SK-N-SH (cell line): ENCODE measurements around the gene TMEM120B. TPM values are rescaled to one million over a fixed set of nuclear protein-coding genes. Genes with fewer than 3 reads are reported as not detected.
"Not testable (repeated sequence)": the region's sequence is repeated elsewhere in the genome, so short reads cannot be mapped to it uniquely, and the experiment has no call there.

Source experiments
- CTCF ChIA-PET: fragments of 300-600, 350-600 bp; formaldehyde crosslinking; extraction: SDS; loops from one replicate; lab custom pipeline; 2021; lab: Yijun Ruan, JAX
- POLR2A ChIA-PET: fragments of 350-600 bp; sonication (Branson Sonifier 250); formaldehyde crosslinking; extraction: SDS; loops from one replicate; lab custom pipeline; 2020; ENCODE audit warnings: antibody characterized with exemption, inconsistent platforms; lab: Yijun Ruan, JAX
- DNase-seq: peaks from one replicate; pipeline ENCODE4 v3.0.0; 2012
- H2AFZ ChIP-seq: fragments of 200-600 bp; sonication (generic); 2 replicates; pipeline ENCODE4 v1.8.1; 2016; ENCODE audit warnings: antibody characterized with exemption, mild to moderate bottlenecking, low read depth
- H3F3A ChIP-seq: fragments of 200-600 bp; sonication (generic); replicated peaks from 2 replicates; pipeline ENCODE3; 2016; ENCODE audit warnings: antibody characterized with exemption, mild to moderate bottlenecking; ENCODE audit not compliant: insufficient read depth
- H3K27ac ChIP-seq, 2 experiments: fragments of 200-500 bp in 1 of 2; fragments of 200-600 bp in 1 of 2; sonication (Bioruptor generic) in 1 of 2; sonication (generic), shearing (Covaris generic) in 1 of 2; 2 replicates each; pipeline versions ENCODE4 v1.5.1 to v1.6.1; 2014 to 2016; ENCODE audit warnings: low read depth in 2 of 2, inconsistent platforms in 1 of 2, low read length in 1 of 2, mild to moderate bottlenecking in 1 of 2, mixed read lengths in 1 of 2
- H3K27me3 ChIP-seq: fragments of 200-600 bp; sonication (generic), shearing (Covaris generic); 2 replicates; pipeline ENCODE4 v1.6.1; 2016; ENCODE audit warnings: mixed run types; ENCODE audit not compliant: insufficient read depth
- H3K36me3 ChIP-seq, 2 experiments: fragments of 200-500 bp in 1 of 2; fragments of 200-600 bp in 1 of 2; sonication (Bioruptor generic) in 1 of 2; sonication (generic) in 1 of 2; replicated peaks in 1 of 2; 2 replicates each; pipeline versions ENCODE3 to v1.5.1; 2014 to 2016; ENCODE audit warnings: low read length in 1 of 2, mild to moderate bottlenecking in 1 of 2; ENCODE audit not compliant: insufficient read depth in 2 of 2, control insufficient read depth in 1 of 2
- H3K4me1 ChIP-seq, 2 experiments: fragments of 200-500 bp in 1 of 2; fragments of 200-600 bp in 1 of 2; sonication (Bioruptor generic) in 1 of 2; sonication (generic), shearing (Covaris generic) in 1 of 2; 2 replicates each; pipeline versions ENCODE4 v1.5.1 to v1.6.1; 2014 to 2016; ENCODE audit warnings: low read depth in 1 of 2, low read length in 1 of 2, mixed run types in 1 of 2; ENCODE audit not compliant: insufficient read depth in 2 of 2, control insufficient read depth in 1 of 2
- H3K4me2 ChIP-seq: fragments of 200-600 bp; sonication (generic), shearing (Covaris generic); 2 replicates; pipeline ENCODE4 v1.6.1; 2017; ENCODE audit warnings: mixed run types
- H3K4me3 ChIP-seq, 2 experiments: fragments of 200-500 bp in 1 of 2; fragments of 200-600 bp in 1 of 2; sonication (Bioruptor generic) in 1 of 2; sonication (generic), shearing (Covaris generic) in 1 of 2; 2 replicates each; pipeline versions ENCODE4 v1.5.1 to v1.8.1; 2014 to 2016; ENCODE audit warnings: low read depth in 2 of 2, inconsistent platforms in 1 of 2, low read length in 1 of 2, mild to moderate bottlenecking in 1 of 2, mixed read lengths in 1 of 2, moderate library complexity in 1 of 2
- H3K79me2 ChIP-seq: fragments of 200-600 bp; sonication (generic); 2 replicates; pipeline ENCODE4 v1.8.1; 2017; ENCODE audit warnings: mild to moderate bottlenecking; ENCODE audit not compliant: insufficient read depth
- H3K9ac ChIP-seq: fragments of 200-600 bp; sonication (generic); 2 replicates; pipeline ENCODE4 v1.6.1; 2017; ENCODE audit warnings: mixed run types
- H3K9me2 ChIP-seq: fragments of 200-600 bp; sonication (generic); 2 replicates; pipeline ENCODE4 v1.6.1; 2017; ENCODE audit warnings: mixed run types
- H3K9me3 ChIP-seq: fragments of 200-600 bp; sonication (generic); 2 replicates; pipeline ENCODE4 v1.6.1; 2017; ENCODE audit warnings: mixed run types, mild to moderate bottlenecking, moderate library complexity
- H4K20me1 ChIP-seq: fragments of 200-600 bp; sonication (generic); 2 replicates; pipeline ENCODE4 v1.6.1; 2017; ENCODE audit warnings: mild to moderate bottlenecking, mixed run types; ENCODE audit not compliant: insufficient read depth
- ELF1 ChIP-seq: IDR thresholded peaks from 2 replicates; pipeline ENCODE4 v1.4.0; 2012
- EZH2phosphoT487 ChIP-seq: fragments of 200-600 bp; sonication (generic); IDR thresholded peaks from 2 replicates; pipeline ENCODE4 v1.6.1; 2017; ENCODE audit warnings: low read depth, mixed run types, mild to moderate bottlenecking, antibody characterized with exemption, moderate library complexity, borderline replicate concordance
- FOSL2 ChIP-seq: IDR thresholded peaks from 2 replicates; pipeline ENCODE4 v1.4.0; 2012; ENCODE audit warnings: low read depth, mild to moderate bottlenecking, moderate library complexity, borderline replicate concordance
- JUND ChIP-seq: IDR thresholded peaks from 2 replicates; pipeline ENCODE4 v1.4.0; 2012
- NFIC ChIP-seq: IDR thresholded peaks from 2 replicates; pipeline ENCODE4 v1.4.0; 2012; ENCODE audit warnings: borderline replicate concordance
- POLR2AphosphoS5 ChIP-seq: IDR thresholded peaks from 2 replicates; pipeline ENCODE4 v1.6.1; 2012; ENCODE audit warnings: low read depth, low read length
- RAD21 ChIP-seq: IDR thresholded peaks from 2 replicates; pipeline ENCODE4 v1.6.1; 2012; ENCODE audit warnings: mild to moderate bottlenecking, low read length
- RCOR1 ChIP-seq: fragments of 150-350 bp; IDR thresholded peaks from 2 replicates; pipeline ENCODE4 v1.6.1; 2017; ENCODE audit warnings: antibody characterized with exemption, low read length
- RXRA ChIP-seq: IDR thresholded peaks from 2 replicates; pipeline ENCODE4 v1.4.0; 2012; ENCODE audit warnings: low read depth, mild to moderate bottlenecking, borderline replicate concordance
- SIN3A ChIP-seq: IDR thresholded peaks from 2 replicates; pipeline ENCODE4 v1.6.1; 2012; ENCODE audit warnings: low read depth, mild to moderate bottlenecking, low read length, moderate library complexity, borderline replicate concordance
- SMC3 ChIP-seq: IDR thresholded peaks from 2 replicates; pipeline ENCODE4 v1.6.1; 2012; ENCODE audit warnings: low read depth, low read length, improper control_type of control experiment
- TAF1 ChIP-seq: IDR thresholded peaks from 2 replicates; pipeline ENCODE4 v1.6.1; 2012; ENCODE audit warnings: low read depth, mild to moderate bottlenecking, low read length, moderate library complexity, borderline replicate concordance
- TCF12 ChIP-seq: IDR thresholded peaks from 2 replicates; pipeline ENCODE4 v1.4.0; 2012
- WGBS: methylation state at CpG from one replicate; pipeline ENCODE4 v1.1.6; 2017; ENCODE audit warnings: low lambda C conversion rate; 5-methylcytosine and 5-hydroxymethylcytosine counted together
- polyA plus RNA-seq, 3 experiments: library from polyadenylated mRNA; depleted of rRNA; stranded (reverse); fragments of >200 nt; gene quantifications; 2 replicates each; pipeline ENCODE4 v1.2.3, GENCODE V29; 2012
- TF ChIP-seq, protein P1 (sequence below): IDR thresholded peaks from 2 replicates; pipeline ENCODE4 v1.4.0; 2012; ENCODE audit warnings: low read depth, borderline replicate concordance
- TF ChIP-seq, protein P2 (sequence below): fragments of 150-350 bp; IDR thresholded peaks from 2 replicates; pipeline ENCODE4 v1.6.1; 2017; ENCODE audit warnings: antibody characterized with exemption, low read length, low read depth, borderline replicate concordance

Gene TMEM120B
- polyA plus RNA-seq, 1 of the 3 experiments (the other 2 are of a cell fraction), result 15.4 TPM

DNA sequence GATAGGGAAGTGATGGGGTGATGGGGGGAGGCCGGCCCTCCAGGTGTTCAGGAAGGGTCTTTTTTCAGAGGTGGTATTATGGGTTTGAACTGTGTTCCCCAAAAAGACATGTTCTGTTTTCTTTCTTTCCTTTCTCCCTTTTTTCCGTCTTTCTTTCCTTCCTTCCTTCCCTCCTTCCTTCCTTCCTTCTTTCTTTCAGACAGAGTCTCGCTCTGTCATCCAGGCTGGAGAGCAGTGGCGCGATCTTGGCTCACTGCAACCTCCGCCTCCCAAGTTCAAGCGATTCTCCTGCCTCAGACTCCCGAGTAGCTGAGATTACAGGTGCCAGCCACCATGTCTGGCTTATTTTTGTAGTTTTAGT, 3.5 kb upstream of the TMEM120B start:
- H3K9me3 ChIP-seq, POLR2A ChIA-PET, H3K36me3 ChIP-seq, H3K9ac ChIP-seq, H3F3A ChIP-seq, H4K20me1 ChIP-seq, DNase-seq, H3K27me3 ChIP-seq, H3K4me1 ChIP-seq, H3K4me2 ChIP-seq, H2AFZ ChIP-seq, H3K4me3 ChIP-seq, H3K9me2 ChIP-seq: not testable (repeated sequence)
- H3K27ac ChIP-seq, result peak overlapping the region in 1 of 2 experiments; percentile 33; a peak in 2 of 4 replicates
- CTCF ChIA-PET, result interaction anchor here (1.1 kb wide), 1 partner anchor 85 kb away, joined by 3 read pairs; the partner anchor contains the start of gene RHOF
- WGBS, result 89% methylated on average over 8 of the region's 8 CpGs
- H3K79me2 ChIP-seq, result peaks cover 11% of the 10 kb centered on the region

GRCh38 chr12:121709478-121709961, 3.0 kb upstream of the TMEM120B start:
- H3K4me1 ChIP-seq, result peaks cover 0 to 8% of the 10 kb centered on the region in 2 experiments; a peak in 2 of 4 replicates
- DNase-seq, result no peak
- POLR2A ChIA-PET, result no interaction called here
- no peak overlapping the region for H2AFZ ChIP-seq
- no peaks in the 10 kb centered on the region for H3K9me3 ChIP-seq
- no peaks in the 10 kb centered on the region for H4K20me1 ChIP-seq
- H3K9ac ChIP-seq, result no peak overlapping the region
- H3K4me3 ChIP-seq, result no peak overlapping the region
- peaks cover 5% of the 10 kb centered on the region for H3F3A ChIP-seq
- peak overlapping the region in 1 of 2 experiments; percentile 45; a peak in 2 of 4 replicates for H3K27ac ChIP-seq
- no peaks in the 10 kb centered on the region for H3K27me3 ChIP-seq
- 73% methylated on average over 5 of the region's 5 CpGs for WGBS
- no peaks in the 10 kb centered on the region for H3K9me2 ChIP-seq
- TF ChIP-seq TAF1, result no peak
- TF ChIP-seq SMC3, result no peak
- TF ChIP-seq POLR2AphosphoS5, result no peak
- no peak for TF ChIP-seq EZH2phosphoT487
- CTCF ChIA-PET, result interaction anchor here (0.6 to 4.9 kb wide), 3 partner anchors 64 to 119 kb away, joined by 3 to 46 read pairs (median 4); partner anchors contain the start of gene RHOF
- H3K4me2 ChIP-seq, result no peak overlapping the region
- no peaks in the 10 kb centered on the region for H3K36me3 ChIP-seq
- peaks cover 16% of the 10 kb centered on the region for H3K79me2 ChIP-seq

GRCh38 chr12:121711361-121712189, 977 bp upstream of the TMEM120B start:
- ChIA-PET CTCF (interaction anchor here (0.8 to 4.9 kb wide), 10 partner anchors 50 to 159 kb away, joined by 3 to 46 read pairs (median 6); partner anchors contain the start of gene RHOF), POLR2A (interaction anchor here (1.3 to 2.1 kb wide), 3 partner anchors 56 to 177 kb away, joined by 3 to 15 read pairs (median 9); partner anchors contain the start of gene PSMD9)
- DNase-seq, result no peak
- TF ChIP-seq JUND, result no peak
- TF ChIP-seq TCF12, result no peak
- TF ChIP-seq ELF1, result no peak
- TF ChIP-seq RAD21, result no peak
- no peak for TF ChIP-seq RXRA
- TF ChIP-seq, protein P1, sequence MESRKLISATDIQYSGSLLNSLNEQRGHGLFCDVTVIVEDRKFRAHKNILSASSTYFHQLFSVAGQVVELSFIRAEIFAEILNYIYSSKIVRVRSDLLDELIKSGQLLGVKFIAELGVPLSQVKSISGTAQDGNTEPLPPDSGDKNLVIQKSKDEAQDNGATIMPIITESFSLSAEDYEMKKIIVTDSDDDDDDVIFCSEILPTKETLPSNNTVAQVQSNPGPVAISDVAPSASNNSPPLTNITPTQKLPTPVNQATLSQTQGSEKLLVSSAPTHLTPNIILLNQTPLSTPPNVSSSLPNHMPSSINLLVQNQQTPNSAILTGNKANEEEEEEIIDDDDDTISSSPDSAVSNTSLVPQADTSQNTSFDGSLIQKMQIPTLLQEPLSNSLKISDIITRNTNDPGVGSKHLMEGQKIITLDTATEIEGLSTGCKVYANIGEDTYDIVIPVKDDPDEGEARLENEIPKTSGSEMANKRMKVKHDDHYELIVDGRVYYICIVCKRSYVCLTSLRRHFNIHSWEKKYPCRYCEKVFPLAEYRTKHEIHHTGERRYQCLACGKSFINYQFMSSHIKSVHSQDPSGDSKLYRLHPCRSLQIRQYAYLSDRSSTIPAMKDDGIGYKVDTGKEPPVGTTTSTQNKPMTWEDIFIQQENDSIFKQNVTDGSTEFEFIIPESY, result no peak
- TF ChIP-seq SIN3A, result no peak
- TF ChIP-seq TAF1, result no peak
- TF ChIP-seq RCOR1, result no peak
- TF ChIP-seq, protein P2, sequence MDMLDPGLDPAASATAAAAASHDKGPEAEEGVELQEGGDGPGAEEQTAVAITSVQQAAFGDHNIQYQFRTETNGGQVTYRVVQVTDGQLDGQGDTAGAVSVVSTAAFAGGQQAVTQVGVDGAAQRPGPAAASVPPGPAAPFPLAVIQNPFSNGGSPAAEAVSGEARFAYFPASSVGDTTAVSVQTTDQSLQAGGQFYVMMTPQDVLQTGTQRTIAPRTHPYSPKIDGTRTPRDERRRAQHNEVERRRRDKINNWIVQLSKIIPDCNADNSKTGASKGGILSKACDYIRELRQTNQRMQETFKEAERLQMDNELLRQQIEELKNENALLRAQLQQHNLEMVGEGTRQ, result no peak
- no peak for TF ChIP-seq FOSL2
- TF ChIP-seq NFIC, result no peak

More at GRCh38 chr12:121711361-121712189, 977 bp upstream of the TMEM120B start:
- H3K4me1 ChIP-seq, result peaks cover 3 to 8% of the 10 kb centered on the region in 2 experiments; a peak in 2 of 4 replicates
- H3K36me3 ChIP-seq, result no peaks in the 10 kb centered on the region
- WGBS, result 83% methylated on average over 24 of the region's 24 CpGs
- H3K9me3 ChIP-seq, result no peaks in the 10 kb centered on the region
- no peaks in the 10 kb centered on the region for H3K9me2 ChIP-seq
- H3K79me2 ChIP-seq, result peaks cover 31% of the 10 kb centered on the region
- H2AFZ ChIP-seq, result peak overlapping the region; percentile 89
- H3F3A ChIP-seq, result peaks cover 5% of the 10 kb centered on the region
- peak overlapping the region; percentile 76 to 97 for H3K4me3 ChIP-seq
- no peaks in the 10 kb centered on the region for H4K20me1 ChIP-seq
- H3K4me2 ChIP-seq, result peak overlapping the region; percentile 99
- H3K27me3 ChIP-seq, result no peaks in the 10 kb centered on the region
- H3K9ac ChIP-seq, result peak overlapping the region; percentile 76
- H3K27ac ChIP-seq, result peak overlapping the region; percentile 64 to 72; a peak in 3 of 4 replicates
